DOHH2 (cell line): ENCODE data around the gene GFAP.

Experiments used
- CTCF ChIP-seq: fragments of 200-600 bp; sonication (generic); IDR thresholded peaks from one replicate; pipeline ENCODE4 v1.5.1; 2014; ENCODE audit warnings: antibody characterized with exemption, mild to moderate bottlenecking, low read depth, low read length; ENCODE audit not compliant: poor library complexity, severe bottlenecking
- EZH2phosphoT487 ChIP-seq: fragments of 200-600 bp; sonication (generic); IDR thresholded peaks from 2 replicates; pipeline ENCODE4 v1.6.1; 2017; ENCODE audit warnings: borderline replicate concordance, mild to moderate bottlenecking, antibody characterized with exemption, low read length, moderate library complexity, mixed read lengths

- no peak for TF ChIP-seq CTCF
- TF ChIP-seq EZH2phosphoT487, result no peak
These were observed 13.1 kb downstream of the GFAP start for GRCh38 chr17:44902135-44902760.
